B cell (primary cell): Measurements from ENCODE around the gene GMPR2.

ENCODE experiments used
- CTCF ChIP-seq: fragments of 200-600 bp; IDR thresholded peaks from one replicate; pipeline ENCODE4 v1.8.0; 2022; ENCODE audit warnings: antibody characterized with exemption, mild to moderate bottlenecking
- EZH2 ChIP-seq: IDR thresholded peaks from 2 replicates; pipeline ENCODE4 v1.6.1; 2012; ENCODE audit warnings: borderline replicate concordance, low read depth, mild to moderate bottlenecking, moderate library complexity, low read length; ENCODE audit not compliant: insufficient read depth, poor library complexity, severe bottlenecking

GRCh38 chr14:24256960-24257359 lies 24.2 kb downstream of the GMPR2 start:
- TF ChIP-seq EZH2, result no peak
- TF ChIP-seq CTCF, result no peak
